Neural progenitor cell (in vitro differentiated cells): Measurements from ENCODE around the gene PTPN5.

Source experiments
- EZH2 ChIP-seq: fragments of 200-600 bp; sonication (generic); IDR thresholded peaks from 2 replicates; pipeline ENCODE4 v1.6.1; 2017; ENCODE audit warnings: antibody characterized with exemption, mild to moderate bottlenecking, moderate library complexity
- TF ChIP-seq, protein P1 (sequence below): fragments of 200-600 bp; sonication (generic); IDR thresholded peaks from 2 replicates; pipeline ENCODE4 v1.5.1; 2017; ENCODE audit warnings: antibody characterized with exemption, mild to moderate bottlenecking

GRCh38 chr11:18752502-18752901 is 39.1 kb downstream of the PTPN5 start:
- no peak for TF ChIP-seq EZH2
- TF ChIP-seq, protein P1, sequence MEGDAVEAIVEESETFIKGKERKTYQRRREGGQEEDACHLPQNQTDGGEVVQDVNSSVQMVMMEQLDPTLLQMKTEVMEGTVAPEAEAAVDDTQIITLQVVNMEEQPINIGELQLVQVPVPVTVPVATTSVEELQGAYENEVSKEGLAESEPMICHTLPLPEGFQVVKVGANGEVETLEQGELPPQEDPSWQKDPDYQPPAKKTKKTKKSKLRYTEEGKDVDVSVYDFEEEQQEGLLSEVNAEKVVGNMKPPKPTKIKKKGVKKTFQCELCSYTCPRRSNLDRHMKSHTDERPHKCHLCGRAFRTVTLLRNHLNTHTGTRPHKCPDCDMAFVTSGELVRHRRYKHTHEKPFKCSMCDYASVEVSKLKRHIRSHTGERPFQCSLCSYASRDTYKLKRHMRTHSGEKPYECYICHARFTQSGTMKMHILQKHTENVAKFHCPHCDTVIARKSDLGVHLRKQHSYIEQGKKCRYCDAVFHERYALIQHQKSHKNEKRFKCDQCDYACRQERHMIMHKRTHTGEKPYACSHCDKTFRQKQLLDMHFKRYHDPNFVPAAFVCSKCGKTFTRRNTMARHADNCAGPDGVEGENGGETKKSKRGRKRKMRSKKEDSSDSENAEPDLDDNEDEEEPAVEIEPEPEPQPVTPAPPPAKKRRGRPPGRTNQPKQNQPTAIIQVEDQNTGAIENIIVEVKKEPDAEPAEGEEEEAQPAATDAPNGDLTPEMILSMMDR: no peak
